Measurements from ENCODE around the gene RRAS2. TPM values are rescaled to one million over a fixed set of nuclear protein-coding genes. Genes with fewer than 3 reads are reported as not detected.

Gene RRAS2
- total and polyA plus RNA-seq, 9 of the 15 experiments (the other 6 are each of a cell fraction or from before 2014, with no cell fraction given): 9.4 to 47.5 (median 37.6) TPM

DNA sequence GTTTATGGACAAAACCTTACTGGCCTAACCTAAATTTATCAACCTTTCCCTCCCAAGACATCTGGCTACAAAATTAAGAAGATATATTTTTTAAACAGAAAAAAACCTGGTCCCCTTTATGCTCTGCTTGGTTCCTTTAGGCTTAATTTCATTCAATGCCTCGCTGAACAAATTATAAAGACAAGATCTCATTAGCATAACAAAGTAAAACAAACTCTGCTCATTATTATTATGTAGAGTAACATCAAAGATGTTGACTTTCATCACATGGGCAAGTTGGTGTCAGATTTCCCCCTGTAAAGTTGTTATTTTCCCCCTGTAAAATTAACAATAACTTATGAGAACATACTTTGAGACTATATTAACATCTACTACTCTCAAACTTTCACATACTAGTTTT, 11.0 kb downstream of the RRAS2 start:
- Histone ChIP-seq H3K9me1 (ENCODE audit: control insufficient read depth, insufficient read depth, low read length) (no peaks in the 10 kb centered on the region), H3K9ac (ENCODE audit: insufficient read depth in 1 of 2, low read depth in 2 of 2, low read length in 2 of 2) (no peak overlapping the region), H3K27me3 (ENCODE audit: control insufficient read depth in 2 of 2, insufficient read depth in 2 of 2, low read length in 2 of 2) (no peaks in the 10 kb centered on the region), H3K4me3 (no peak overlapping the region), H3K79me2 (ENCODE audit: control insufficient read depth, insufficient read depth, low read length) (peaks cover 85% of the 10 kb centered on the region), H2AFZ (ENCODE audit: low read depth, low read length) (no peak overlapping the region), H3K4me1 (replicated peaks in 1 of 2; ENCODE audit: control insufficient read depth in 2 of 2, insufficient read depth in 2 of 2, low read length in 2 of 2) (no peaks in the 10 kb centered on the region), H3K27ac (ENCODE audit: extremely low read depth, low read depth, low read length) (no peak overlapping the region), H3K9me3 (replicated peaks; ENCODE audit: control insufficient read depth, insufficient read depth, low read depth, low read length) (peaks cover 3% of the 10 kb centered on the region), H3K4me2 (ENCODE audit: insufficient read depth, low read length) (no peak overlapping the region), H4K20me1 (replicated peaks; ENCODE audit: control insufficient read depth, insufficient read depth, low read length) (no peaks in the 10 kb centered on the region), H3K36me3 (ENCODE audit: control insufficient read depth, insufficient read depth, low read length) (no peaks in the 10 kb centered on the region)
- POLR2A ChIA-PET: no interaction called here
- intact Hi-C loops (cut with micrococcal nuclease): no loop called here
- in situ Hi-C loops (cut with MboI): no loop called here
- no peak for ATAC-seq
- DNase-seq (ENCODE audit: extremely low read depth in 1 of 4, low spot score in 3 of 4): no peak
- CTCF ChIA-PET (ENCODE audit: low intra/inter-chr PET ratio): no interaction called here
- 73% methylated on average over 1 of the region's 1 CpG for WGBS (ENCODE audit: insufficient coverage, low coverage, missing lambda C conversion rate)
- BruUV-seq (replicated peaks): no TSS peak
- no peak for TF ChIP-seq PKNOX1 (IDR thresholded peaks at IDR 0.05)
- FAIRE-seq: no peak

DNA sequence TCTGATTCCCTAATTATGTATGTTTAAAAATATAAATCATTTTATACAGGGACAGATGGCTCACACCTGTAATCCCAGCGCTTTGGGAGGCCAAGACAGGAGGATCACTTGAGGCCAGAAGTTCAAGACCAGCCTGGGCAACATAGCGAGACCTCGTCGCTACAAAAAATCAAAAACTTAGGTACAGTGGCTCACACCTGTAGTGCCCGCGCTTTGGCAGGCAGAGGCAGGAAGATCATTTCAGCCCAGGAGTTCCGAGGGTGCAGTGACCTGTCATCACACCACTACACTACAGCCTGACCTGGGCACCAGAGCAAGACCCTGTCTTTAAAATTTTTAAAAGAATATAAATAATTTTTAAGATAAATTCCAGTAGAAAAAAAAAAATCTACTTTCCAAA, 11.5 kb downstream of the RRAS2 start:
- Histone ChIP-seq H2AFZ (ENCODE audit: low read depth, low read length) (no peak overlapping the region), H3K9me1 (ENCODE audit: control insufficient read depth, insufficient read depth, low read length) (no peaks in the 10 kb centered on the region), H3K9me3 (replicated peaks; ENCODE audit: control insufficient read depth, insufficient read depth, low read depth, low read length) (peaks cover 3% of the 10 kb centered on the region), H3K9ac (ENCODE audit: insufficient read depth in 1 of 2, low read depth in 2 of 2, low read length in 2 of 2) (no peak overlapping the region), H3K27me3 (ENCODE audit: control insufficient read depth in 2 of 2, insufficient read depth in 2 of 2, low read length in 2 of 2) (no peaks in the 10 kb centered on the region), H3K36me3 (ENCODE audit: control insufficient read depth, insufficient read depth, low read length) (no peaks in the 10 kb centered on the region), H3K79me2 (ENCODE audit: control insufficient read depth, insufficient read depth, low read length) (peaks cover 87% of the 10 kb centered on the region), H3K4me3 (no peak overlapping the region), H3K4me1 (replicated peaks in 1 of 2; ENCODE audit: control insufficient read depth in 2 of 2, insufficient read depth in 2 of 2, low read length in 2 of 2) (no peaks in the 10 kb centered on the region), H3K27ac (ENCODE audit: extremely low read depth, low read depth, low read length) (no peak overlapping the region), H4K20me1 (replicated peaks; ENCODE audit: control insufficient read depth, insufficient read depth, low read length) (no peaks in the 10 kb centered on the region), H3K4me2 (ENCODE audit: insufficient read depth, low read length) (no peak overlapping the region)
- TF ChIP-seq ERF (CRISPR knock-in tag; IDR thresholded peaks at IDR 0.05) (no peak), ZNF699 (CRISPR knock-in tag; IDR thresholded peaks at IDR 0.05; ENCODE audit: insufficient replicate concordance) (no peak), PKNOX1 (IDR thresholded peaks at IDR 0.05) (no peak), ZNF217 (CRISPR knock-in tag; IDR thresholded peaks at IDR 0.05) (no peak), MAFG (tag; conservative IDR thresholded peaks at IDR 0.05) (no peak), HOXB6 (CRISPR knock-in tag; IDR thresholded peaks at IDR 0.05; ENCODE audit: borderline replicate concordance) (no peak), ILF3 (IDR thresholded peaks at IDR 0.05; ENCODE audit: borderline replicate concordance) (no peak)
- TF ChIP-seq, protein P1, sequence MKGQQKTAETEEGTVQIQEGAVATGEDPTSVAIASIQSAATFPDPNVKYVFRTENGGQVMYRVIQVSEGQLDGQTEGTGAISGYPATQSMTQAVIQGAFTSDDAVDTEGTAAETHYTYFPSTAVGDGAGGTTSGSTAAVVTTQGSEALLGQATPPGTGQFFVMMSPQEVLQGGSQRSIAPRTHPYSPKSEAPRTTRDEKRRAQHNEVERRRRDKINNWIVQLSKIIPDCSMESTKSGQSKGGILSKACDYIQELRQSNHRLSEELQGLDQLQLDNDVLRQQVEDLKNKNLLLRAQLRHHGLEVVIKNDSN (CRISPR knock-in tag; IDR thresholded peaks at IDR 0.05): no peak
- TF ChIP-seq, protein P2, sequence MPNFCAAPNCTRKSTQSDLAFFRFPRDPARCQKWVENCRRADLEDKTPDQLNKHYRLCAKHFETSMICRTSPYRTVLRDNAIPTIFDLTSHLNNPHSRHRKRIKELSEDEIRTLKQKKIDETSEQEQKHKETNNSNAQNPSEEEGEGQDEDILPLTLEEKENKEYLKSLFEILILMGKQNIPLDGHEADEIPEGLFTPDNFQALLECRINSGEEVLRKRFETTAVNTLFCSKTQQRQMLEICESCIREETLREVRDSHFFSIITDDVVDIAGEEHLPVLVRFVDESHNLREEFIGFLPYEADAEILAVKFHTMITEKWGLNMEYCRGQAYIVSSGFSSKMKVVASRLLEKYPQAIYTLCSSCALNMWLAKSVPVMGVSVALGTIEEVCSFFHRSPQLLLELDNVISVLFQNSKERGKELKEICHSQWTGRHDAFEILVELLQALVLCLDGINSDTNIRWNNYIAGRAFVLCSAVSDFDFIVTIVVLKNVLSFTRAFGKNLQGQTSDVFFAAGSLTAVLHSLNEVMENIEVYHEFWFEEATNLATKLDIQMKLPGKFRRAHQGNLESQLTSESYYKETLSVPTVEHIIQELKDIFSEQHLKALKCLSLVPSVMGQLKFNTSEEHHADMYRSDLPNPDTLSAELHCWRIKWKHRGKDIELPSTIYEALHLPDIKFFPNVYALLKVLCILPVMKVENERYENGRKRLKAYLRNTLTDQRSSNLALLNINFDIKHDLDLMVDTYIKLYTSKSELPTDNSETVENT (CRISPR knock-in tag; IDR thresholded peaks at IDR 0.05): no peak
- in situ Hi-C loops (cut with MboI) (no loop called here), intact Hi-C loops (cut with micrococcal nuclease) (no loop called here)
- ChIA-PET POLR2A (no interaction called here), CTCF (ENCODE audit: low intra/inter-chr PET ratio) (no interaction called here)
- ATAC-seq (no peak), FAIRE-seq (no peak), DNase-seq (ENCODE audit: extremely low read depth in 1 of 4, low spot score in 3 of 4) (no peak)
- WGBS (ENCODE audit: insufficient coverage, low coverage, missing lambda C conversion rate): 90% methylated on average over 7 of the region's 7 CpGs
- no TSS peak for BruUV-seq (replicated peaks)
